NCI-H1417 (cell line): ENCODE data around the gene LCMT1.
A peak's percentile ranks its signal among the peaks of the same experiment; 100 is the strongest.
"Not testable (repeated sequence)": the region's sequence is repeated elsewhere in the genome, so short reads cannot be mapped to it uniquely, and the experiment has no call there.

Experiments used
- DNase-seq, 3 experiments: peaks; one replicate each; lab custom pipeline; 2025; lab: John Stamatoyannopoulos, UW

LCMT1 gene

GRCh38 chr16:25111403-25112166 is at the start of gene LCMT1:
Gene LCMT1 (plus strand): TSS chr16:25111742. CDS start chr16:25111884, 142 bp downstream.
- DNase-seq: peak; percentile 88 to 99 (median 95)

DNA sequence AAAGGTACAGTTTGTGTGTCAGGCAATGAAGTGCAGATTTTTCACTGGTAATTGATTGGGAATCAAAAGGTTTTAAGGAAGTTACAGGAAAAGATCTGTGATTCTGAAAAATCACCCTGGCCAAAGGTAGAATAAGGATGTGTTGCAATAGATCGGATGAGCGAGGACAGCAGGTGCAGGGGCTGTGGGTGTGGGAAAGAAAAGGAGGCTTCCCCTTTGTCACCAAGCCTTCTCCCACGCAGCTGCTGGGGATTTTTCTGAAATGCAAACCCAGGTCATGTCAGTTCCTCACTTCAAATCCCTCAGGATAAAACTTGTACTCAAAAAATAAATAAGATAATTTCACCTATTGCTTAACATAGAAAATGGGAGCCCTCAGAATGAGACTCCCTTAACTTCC is 48.4 kb upstream of the LCMT1 start:
- DNase-seq: no peak

- DNase-seq: no peak
Observed at GRCh38 chr16:25063865-25064264, 47.7 kb upstream of the LCMT1 start.

- not testable (repeated sequence) for DNase-seq
Observed at GRCh38 chr16:25064281-25064680, 47.3 kb upstream of the LCMT1 start.

- no peak for DNase-seq
Observed at GRCh38 chr16:25064937-25065336, 46.6 kb upstream of the LCMT1 start.

- no peak for DNase-seq
Observed at GRCh38 chr16:25065899-25066298, 45.6 kb upstream of the LCMT1 start.

DNA sequence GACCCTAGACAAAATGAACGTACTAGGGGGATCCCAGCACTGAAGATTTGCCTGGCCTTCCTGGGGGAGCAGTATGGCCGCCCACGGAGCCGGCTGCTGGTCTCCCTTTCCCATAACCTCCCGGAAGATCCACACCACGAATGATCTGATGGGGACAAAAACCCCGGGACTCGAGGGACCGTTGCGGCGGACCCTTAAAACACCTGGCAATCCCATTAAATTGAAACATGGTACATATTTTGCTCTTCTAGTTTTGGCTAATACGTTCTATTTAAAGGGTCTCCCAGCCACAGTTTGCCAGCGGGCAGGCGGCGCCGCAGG is 45.2 kb upstream of the LCMT1 start:
- no peak for DNase-seq

DNA sequence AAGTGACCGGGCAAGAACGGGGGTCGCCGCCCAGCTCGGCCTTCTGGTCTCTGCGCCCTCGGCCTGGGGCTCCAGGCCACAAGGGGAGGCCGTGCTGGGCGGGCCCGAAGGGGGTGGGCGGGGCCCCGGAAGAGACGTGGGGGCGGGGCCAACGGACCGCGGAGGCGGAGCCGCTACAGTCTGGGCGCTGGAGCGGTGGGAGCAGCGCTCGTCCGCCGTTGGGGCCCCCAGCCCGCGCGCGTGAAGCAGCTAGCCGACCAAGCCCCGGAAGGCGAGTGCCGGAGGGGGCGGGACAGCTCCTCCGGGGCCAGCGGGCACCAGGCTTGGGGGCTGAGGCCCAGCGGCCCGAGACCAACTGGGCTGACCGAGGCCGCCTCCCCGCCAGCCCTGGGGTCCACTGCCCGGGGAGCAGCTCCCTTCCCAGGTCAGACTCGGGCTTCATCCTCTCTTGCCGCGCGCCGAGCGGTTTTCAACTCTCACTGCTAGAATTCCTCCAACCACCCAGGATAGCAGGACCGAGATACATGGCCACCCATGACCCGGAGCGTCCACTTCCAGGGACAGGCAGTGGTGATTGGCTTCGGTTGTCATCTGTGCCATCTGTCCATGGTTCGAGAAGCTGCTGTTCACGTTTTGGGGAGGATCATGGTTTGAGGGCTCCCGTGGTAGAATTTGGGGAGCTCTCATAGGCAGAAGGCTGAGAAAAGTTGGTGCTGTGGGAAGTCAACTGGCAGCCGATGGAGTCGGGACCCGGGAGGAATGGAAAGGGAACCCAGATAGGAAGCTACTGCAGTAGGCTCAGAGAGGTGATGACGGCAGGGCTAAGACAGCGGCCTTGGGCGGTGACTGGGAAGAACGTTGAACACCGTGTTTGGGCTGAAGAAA is 44.6 kb upstream of the LCMT1 start:
- DNase-seq: peak; percentile 44 to 87 (median 77)

DNA sequence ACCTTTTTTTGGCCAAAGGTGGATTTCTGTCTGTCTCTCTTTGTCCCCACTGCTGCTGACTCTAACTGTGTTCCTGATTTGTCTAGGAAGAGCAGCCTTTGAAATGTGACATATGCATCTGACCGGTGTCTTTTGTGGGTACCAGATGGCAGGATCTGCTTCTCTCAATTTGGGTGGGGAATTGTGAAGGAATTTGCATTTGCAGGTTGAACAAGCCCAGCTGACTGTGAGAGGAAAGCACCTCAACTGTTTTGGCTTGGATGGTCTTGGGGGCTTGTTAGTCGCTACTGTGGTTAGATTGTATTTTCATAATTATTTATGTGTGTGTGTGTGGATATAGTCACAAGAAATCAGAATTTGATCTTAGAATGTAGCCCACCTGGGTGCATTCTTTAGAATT is 37.7 kb upstream of the LCMT1 start:
- no peak for DNase-seq

DNA sequence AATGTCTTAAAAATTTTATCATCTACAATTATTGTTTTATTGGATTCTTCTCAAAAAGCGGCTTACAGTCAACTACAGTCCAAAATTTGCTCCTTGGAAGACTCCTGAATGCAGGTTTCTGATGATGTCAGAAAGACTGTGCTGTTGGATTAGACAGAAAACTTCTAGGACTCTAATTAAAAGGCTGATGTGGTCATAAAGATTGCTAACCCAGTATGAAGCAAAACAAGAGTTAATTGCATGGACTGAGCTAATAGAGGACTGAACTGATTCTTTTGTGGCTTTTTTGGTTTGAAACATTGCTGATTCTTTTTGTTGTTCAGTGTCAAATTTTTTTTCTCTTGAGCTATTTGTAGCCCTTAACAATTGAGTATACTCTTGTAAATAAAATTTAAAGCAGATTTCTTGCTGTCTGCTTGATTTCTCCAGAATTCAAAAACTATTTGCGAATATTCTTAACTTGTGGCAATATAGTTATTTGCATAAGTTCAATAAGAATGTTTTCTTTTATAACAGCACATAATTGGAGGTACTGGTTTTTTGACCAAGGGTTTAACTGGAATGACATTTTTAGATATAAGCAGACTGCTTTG is 33.1 kb upstream of the LCMT1 start:
- no peak for DNase-seq

GRCh38 chr16:25079637-25080378 is 31.7 kb upstream of the LCMT1 start:
- DNase-seq: no peak

- DNase-seq: no peak
Observed at GRCh38 chr16:25080420-25081131, 31.0 kb upstream of the LCMT1 start.

DNA sequence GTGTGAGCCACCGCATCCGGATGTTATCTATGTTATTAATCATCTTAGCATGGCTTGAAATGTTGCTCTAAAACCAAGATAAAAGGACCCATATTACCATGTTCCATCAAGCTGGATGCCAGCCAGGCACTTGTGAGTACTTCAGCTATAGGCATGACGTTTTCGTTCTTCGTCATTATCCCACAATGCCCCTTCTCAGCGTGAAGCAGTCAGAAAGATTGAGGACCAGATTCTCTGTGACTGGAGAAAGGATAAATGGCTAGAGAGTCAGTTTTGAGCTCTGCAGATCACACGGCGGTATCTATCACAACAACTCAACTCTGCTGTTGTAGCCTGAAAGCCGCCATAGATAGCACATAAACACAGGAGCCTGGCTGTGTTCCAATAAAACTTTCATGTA is 29.8 kb upstream of the LCMT1 start:
- no peak for DNase-seq

GRCh38 chr16:25083065-25083464 is 28.5 kb upstream of the LCMT1 start:
- no peak for DNase-seq

- no peak for DNase-seq
Observed at GRCh38 chr16:25083701-25084100, 27.8 kb upstream of the LCMT1 start.

GRCh38 chr16:25084797-25085196 is 26.7 kb upstream of the LCMT1 start:
- DNase-seq: no peak

DNA sequence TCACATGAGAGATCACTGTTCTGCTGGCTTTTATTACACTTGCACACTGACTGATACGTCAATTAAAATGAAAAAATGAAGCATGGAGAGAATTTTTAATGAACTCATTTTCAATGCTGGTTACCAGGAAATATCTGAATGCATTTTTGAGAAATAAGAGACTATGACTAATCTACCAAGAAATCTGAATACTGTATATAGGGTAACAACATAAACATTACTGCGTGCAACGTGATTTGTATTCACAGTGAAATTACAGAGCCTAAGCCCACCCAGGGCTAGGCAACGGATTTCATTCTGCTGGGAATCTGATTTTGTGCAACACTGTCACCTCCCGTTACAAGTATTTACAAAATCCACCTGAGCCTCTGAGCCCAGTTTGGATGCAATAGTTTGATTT is 23.8 kb upstream of the LCMT1 start:
- DNase-seq: no peak

DNA sequence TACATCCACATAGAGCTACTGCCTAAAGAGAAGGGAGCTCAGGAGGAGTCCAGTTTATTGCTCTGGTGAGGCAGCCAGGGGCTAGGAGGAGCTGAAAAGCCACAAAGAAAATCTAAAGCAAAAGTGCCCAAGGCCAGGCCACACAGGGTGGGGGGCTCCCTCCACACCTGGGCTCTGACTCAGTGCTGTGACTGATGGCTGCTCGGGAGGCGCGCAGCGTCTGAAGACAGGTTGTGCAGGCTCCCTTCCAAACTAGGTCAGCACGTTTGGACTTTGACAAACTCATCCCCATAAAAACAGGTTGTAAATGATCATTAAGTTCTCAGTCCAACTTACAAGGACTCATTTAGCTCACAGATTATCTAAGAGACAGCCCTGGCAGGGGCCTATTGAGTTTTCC is 22.2 kb upstream of the LCMT1 start:
- DNase-seq: no peak

- DNase-seq: no peak
Observed at GRCh38 chr16:25092441-25092840, 19.1 kb upstream of the LCMT1 start.

DNA sequence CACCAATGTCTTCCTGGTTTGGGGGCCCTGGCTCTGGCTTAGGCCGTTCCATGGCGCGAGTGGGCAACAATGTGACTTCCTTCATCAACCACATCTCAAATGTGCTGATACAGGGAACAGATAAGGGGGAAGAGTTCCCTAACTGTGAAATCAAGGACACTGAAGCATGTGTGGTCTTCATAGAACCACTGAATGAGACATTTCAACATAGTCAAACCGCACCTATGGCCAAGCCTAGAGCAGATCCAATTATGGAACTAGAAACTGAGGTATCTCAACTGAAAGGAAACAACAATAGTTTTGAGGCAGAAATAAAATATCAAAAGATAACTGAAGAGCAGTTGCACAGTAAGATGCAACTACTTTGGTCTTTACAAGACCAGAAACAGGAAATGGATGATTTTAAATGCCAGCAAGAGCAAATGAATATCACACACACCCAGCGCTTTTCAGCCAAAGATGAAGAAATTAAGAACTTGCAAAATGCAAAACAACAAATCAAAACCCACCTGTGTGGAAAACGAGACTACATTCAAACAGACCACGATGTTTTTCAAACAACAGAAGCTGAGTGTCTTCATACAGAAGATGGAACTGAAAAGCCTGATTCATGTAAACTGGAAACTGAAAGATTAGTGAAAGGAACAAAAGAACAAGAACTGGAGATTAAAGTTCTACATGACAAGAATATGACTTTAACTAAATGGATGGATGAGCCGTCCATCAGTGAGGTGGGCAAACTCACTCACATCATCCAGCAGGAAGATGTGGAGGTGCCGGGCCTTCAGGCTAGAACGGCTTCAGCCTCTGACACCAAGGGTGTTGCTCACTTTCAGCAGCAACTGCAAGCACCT is 18.1 kb upstream of the LCMT1 start:
- DNase-seq: no peak

DNA sequence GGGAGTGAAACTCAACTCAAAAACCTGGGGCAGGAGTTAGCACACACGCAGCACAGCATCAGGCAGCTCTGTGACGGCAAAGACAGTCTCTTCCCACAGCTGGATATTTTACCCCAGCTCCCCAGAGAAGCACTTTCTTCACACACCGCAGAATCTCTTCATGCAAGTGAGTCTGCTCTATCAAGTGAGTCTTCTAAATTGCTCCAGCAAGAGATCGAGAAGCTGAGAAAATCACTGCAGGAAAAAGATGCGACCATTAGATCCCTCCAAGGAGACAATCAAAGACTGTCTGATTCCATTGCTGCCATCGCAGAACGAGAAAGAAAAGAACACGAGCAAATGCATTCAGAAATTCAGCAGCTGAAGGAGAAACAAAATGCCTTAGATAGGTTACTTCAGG is 16.9 kb upstream of the LCMT1 start:
- no peak for DNase-seq
